ENCODE measurements around the gene DNAJC4. TPM values are rescaled to one million over a fixed set of nuclear protein-coding genes. Genes with fewer than 3 reads are reported as not detected.

Gene DNAJC4
- total RNA-seq, 1 experiment from 2014 or later = 3.0 TPM

DNA sequence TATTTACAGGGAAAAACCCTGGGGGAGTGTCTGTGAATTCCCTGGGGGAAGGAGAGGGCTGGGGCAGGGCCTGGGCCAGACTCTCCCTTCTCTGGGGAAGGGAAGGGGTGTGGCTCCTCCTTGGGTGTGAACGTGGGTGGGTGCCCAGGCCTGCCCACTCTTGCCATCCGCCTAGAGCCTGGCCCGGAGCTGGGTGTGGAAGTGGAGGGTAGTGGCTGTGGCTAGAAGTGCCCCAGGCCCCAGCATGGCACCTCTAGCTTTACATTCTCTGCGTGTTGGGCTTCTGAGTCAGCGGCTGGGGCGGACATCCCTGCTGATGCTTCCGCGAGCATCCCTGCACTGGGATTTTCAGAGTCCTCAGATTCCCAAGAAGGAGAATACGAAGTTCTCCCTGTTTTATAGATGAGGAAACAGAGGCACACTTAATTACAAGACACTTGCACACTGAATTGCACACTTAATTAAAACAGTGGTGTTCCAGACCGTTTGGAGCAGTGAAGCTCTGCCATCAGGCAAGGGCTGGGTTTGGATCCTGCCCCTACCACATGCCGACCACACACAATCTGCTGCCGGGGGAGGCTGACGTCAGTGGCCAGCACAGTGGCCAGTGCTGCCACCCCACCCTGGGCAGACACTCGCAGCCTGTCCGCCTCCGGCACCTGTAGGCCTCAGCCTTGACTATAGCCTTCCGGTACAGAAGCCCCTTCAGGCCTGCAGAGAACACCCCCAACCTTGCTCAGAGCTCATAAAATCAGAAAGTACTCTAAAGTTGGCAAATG lies 46.5 kb downstream of the DNAJC4 start:
- peak; percentile 96 for DNase-seq (ENCODE audit: low spot score)

DNA sequence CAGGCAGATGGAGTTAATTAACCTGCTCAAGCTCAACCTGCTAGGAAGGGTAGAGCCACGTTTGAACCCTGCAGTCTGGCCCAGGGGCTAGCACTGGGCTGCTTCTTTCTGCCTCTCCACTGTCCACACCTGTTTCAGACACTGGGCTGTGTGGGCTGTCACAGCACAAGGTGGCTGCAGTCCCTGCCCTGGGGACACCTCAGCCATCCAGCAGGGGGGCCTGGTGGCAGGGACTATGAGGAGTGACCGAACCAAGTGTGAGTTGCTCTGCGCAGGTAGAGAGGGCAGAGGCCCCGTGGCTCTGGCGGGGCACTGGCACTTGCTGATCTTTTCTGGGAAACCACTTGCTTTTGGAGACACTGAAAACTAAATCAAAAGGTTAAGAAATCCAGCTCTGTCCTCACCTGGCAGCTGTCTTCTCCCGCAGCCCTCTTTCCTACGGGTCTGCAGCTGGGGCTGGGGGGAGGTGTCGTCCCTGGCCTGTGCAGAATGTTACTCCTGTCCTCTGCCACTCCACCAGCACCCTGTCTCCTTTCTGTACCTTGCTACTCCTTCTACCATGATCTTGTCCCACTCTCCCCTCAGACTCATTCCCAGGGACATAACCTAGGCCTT lies 48.3 kb downstream of the DNAJC4 start:
- no peak for DNase-seq (ENCODE audit: low spot score)

DNA sequence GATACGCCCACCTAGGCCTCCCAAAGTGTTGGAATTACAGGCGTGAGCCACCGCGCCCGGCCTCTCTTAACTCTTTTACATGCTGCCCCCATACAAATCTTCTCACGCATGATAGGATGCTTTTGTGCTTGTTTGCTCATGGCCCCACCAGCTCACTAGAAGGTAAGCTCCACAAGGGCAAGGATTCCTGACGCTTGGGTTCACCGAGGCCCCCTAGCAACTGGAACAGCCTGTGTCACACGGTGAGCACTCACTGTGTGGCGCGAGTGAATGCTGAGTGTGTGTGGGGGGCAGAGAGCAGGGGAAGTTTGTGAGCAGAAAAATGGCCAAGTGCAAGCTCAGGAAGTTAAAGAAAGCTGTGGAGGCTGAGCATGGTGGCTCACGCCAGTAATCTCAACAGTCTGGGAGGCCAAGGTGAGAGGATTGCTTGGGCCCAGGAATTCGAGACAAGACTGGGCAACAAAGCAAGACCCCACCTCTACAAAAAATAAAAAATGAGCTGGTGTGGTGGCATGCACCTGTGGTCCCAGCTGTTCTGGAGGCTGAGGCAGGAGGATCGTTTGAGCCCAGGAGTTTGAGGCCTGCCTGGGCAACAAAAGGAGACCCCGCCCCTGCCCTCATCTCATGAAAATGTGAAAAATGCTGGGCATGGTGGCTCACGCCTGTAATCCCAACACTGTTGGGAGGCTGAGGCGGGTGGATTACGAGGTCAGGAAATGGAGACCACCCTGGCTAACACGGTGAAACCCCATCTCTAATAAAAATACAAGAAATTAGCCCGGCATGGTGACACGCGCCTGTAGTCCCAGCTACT lies 51.8 kb downstream of the DNAJC4 start:
- no peak for DNase-seq (ENCODE audit: low spot score)

DNA sequence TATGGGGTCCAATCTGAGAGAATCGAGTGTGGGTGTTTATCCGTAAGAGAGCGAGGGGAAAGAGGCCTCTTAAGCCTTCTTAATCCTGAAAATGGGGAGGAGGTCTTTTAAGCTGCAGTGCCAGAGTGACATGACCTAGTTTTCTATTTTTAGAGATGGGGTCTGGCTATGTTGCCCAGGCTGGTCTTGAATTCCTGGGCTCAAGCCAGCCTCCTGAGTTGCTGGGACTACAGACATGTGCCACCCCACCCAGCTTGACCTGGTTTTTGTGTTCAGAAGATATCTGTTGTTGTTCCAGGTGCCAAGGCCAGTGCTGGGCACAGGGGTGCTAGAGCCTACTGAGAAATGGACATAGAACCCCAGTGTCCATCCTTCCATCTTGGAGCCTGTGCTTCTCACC lies 52.7 kb downstream of the DNAJC4 start:
- no peak for DNase-seq (ENCODE audit: low spot score)

Other genes with a start within 250 kb of the DNAJC4 start
- gene OTUB1, start 244.1 kb upstream of the DNAJC4 start, total RNA-seq (2014; rRNA removed; shearing (Covaris generic)) = 31.5 and 41.5 TPM in 2 replicates
- not detected in 2 replicates for gene FLRT1, start 194.6 kb upstream of the DNAJC4 start, total RNA-seq (2014; rRNA removed; shearing (Covaris generic))
- gene MACROD1, start 64.4 kb upstream of the DNAJC4 start, total RNA-seq (2014; rRNA removed; shearing (Covaris generic)) = 2.9 and 6.3 TPM in 2 replicates
- 424 and 474 TPM in 2 replicates for gene STIP1, start 44.4 kb upstream of the DNAJC4 start, total RNA-seq (2014; rRNA removed; shearing (Covaris generic))
- gene FERMT3, start 23.8 kb upstream of the DNAJC4 start, total RNA-seq (2014; rRNA removed; shearing (Covaris generic)) = 15.1 and 18.7 TPM in 2 replicates
- gene TRPT1, start 4.4 kb upstream of the DNAJC4 start, total RNA-seq (2014; rRNA removed; shearing (Covaris generic)) = 33.8 and 47.3 TPM in 2 replicates
- gene NUDT22, start 4.3 kb upstream of the DNAJC4 start, total RNA-seq (2014; rRNA removed; shearing (Covaris generic)) = 49.3 and 71.5 TPM in 2 replicates
- 24.4 and 33.0 TPM in 2 replicates for gene VEGFB, start 4.0 kb downstream of the DNAJC4 start, total RNA-seq (2014; rRNA removed; shearing (Covaris generic))
- gene FKBP2, start 10.5 kb downstream of the DNAJC4 start, total RNA-seq (2014; rRNA removed; shearing (Covaris generic)) = 40.5 and 55.9 TPM in 2 replicates
- 455 and 478 TPM in 2 replicates for gene PPP1R14B, start 16.4 kb downstream of the DNAJC4 start, total RNA-seq (2014; rRNA removed; shearing (Covaris generic))
- 51.0 and 64.8 TPM in 2 replicates for gene PLCB3, start 21.0 kb downstream of the DNAJC4 start, total RNA-seq (2014; rRNA removed; shearing (Covaris generic))
- gene BAD, start 54.1 kb downstream of the DNAJC4 start, total RNA-seq (2014; rRNA removed; shearing (Covaris generic)) = 219 TPM in 2 replicates
- gene GPR137, start 55.3 kb downstream of the DNAJC4 start, total RNA-seq (2014; rRNA removed; shearing (Covaris generic)) = 52.1 and 60.8 TPM in 2 replicates
- gene KCNK4, start 60.8 kb downstream of the DNAJC4 start, total RNA-seq (2014; rRNA removed; shearing (Covaris generic)) = 0.07 TPM in 1 of 2 replicates, not detected in the other
- not detected in 2 replicates for gene CATSPERZ, start 69.8 kb downstream of the DNAJC4 start, total RNA-seq (2014; rRNA removed; shearing (Covaris generic))
- 30.4 and 46.6 TPM in 2 replicates for gene ESRRA, start 75.0 kb downstream of the DNAJC4 start, total RNA-seq (2014; rRNA removed; shearing (Covaris generic))
- 454 and 683 TPM in 2 replicates for gene TRMT112, start 87.0 kb downstream of the DNAJC4 start, total RNA-seq (2014; rRNA removed; shearing (Covaris generic))
- gene PRDX5, start 87.6 kb downstream of the DNAJC4 start, total RNA-seq (2014; rRNA removed; shearing (Covaris generic)) = 300 and 344 TPM in 2 replicates
- 6.6 and 6.9 TPM in 2 replicates for gene CCDC88B, start 109.7 kb downstream of the DNAJC4 start, total RNA-seq (2014; rRNA removed; shearing (Covaris generic))
- 77.4 and 78.2 TPM in 2 replicates for gene RPS6KA4, start 128.6 kb downstream of the DNAJC4 start, total RNA-seq (2014; rRNA removed; shearing (Covaris generic))